Astrocyte of the cerebellum (primary cell): ENCODE measurements around the gene TAS2R1.

ENCODE experiments used
- DNase-seq: peaks from one replicate; pipeline ENCODE4 v3.0.0-alpha.2; 2011; ENCODE audit warnings: low read depth
- H3K4me3 ChIP-seq: 2 replicates; pipeline ENCODE4 v1.5.1; 2011; ENCODE audit warnings: mild to moderate bottlenecking, low read depth, low read length, moderate library complexity
- CTCF ChIP-seq: IDR thresholded peaks from 2 replicates; pipeline ENCODE4 v1.5.1; 2012; ENCODE audit warnings: low read length, low read depth, moderate library complexity, mild to moderate bottlenecking; ENCODE audit errors: missing control alignments
- in situ Hi-C: cut with HindIII; loops from 2 replicates; pipeline ENCODE4 v1.10.0; 2017; ENCODE audit warnings: low sequenced_read_pairs

The TAS2R1 gene

DNA sequence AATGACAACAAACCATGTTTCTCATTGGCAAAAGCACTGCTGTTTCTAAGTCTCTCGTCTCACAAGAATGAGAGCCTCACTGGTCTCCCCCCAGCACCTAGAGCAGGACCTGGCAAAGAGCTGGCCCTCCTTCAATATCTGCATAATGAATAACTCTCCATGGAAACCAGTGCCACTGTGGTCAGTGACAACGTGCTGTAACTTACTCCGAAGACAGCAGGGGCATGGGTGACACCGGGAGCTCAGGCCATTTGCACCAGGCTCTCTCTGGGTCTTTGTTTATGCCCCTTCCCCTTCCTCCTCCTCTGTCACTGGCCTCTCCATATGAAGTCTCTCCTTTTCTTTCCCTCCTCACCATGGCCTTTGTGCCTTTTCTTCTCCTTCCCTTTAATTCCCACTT, 33.3 kb downstream of the TAS2R1 start:
- in situ Hi-C loops: no loop called here
- no peak overlapping the region for H3K4me3 ChIP-seq
- no peak for DNase-seq
- TF ChIP-seq CTCF: no peak

- in situ Hi-C loops: no loop called here
- no peak overlapping the region for H3K4me3 ChIP-seq
- no peak for DNase-seq
- no peak for TF ChIP-seq CTCF
Measured at GRCh38 chr5:9596171-9596780, 33.9 kb downstream of the TAS2R1 start.

- no peak for DNase-seq
- in situ Hi-C loops: no loop called here
- no peak for TF ChIP-seq CTCF
- no peak overlapping the region for H3K4me3 ChIP-seq
Measured at GRCh38 chr5:9594913-9595312, 35.2 kb downstream of the TAS2R1 start.

- no peak for DNase-seq
- TF ChIP-seq CTCF: no peak
- H3K4me3 ChIP-seq: no peak overlapping the region
- in situ Hi-C loops: no loop called here
Measured at GRCh38 chr5:9589049-9589835, 40.9 kb downstream of the TAS2R1 start.

- in situ Hi-C loops: no loop called here
Measured at GRCh38 chr5:9588254-9588653, 41.9 kb downstream of the TAS2R1 start.

GRCh38 chr5:9587135-9587534, 43.0 kb downstream of the TAS2R1 start:
- in situ Hi-C loops: no loop called here
- no peak overlapping the region for H3K4me3 ChIP-seq
- no peak for TF ChIP-seq CTCF
- DNase-seq: no peak

More at GRCh38 chr5:9588254-9588653, 41.9 kb downstream of the TAS2R1 start:
- no peak for DNase-seq
- no peak for TF ChIP-seq CTCF
- no peak overlapping the region for H3K4me3 ChIP-seq
